HG03378 (cell line): ENCODE measurements around the gene NOXA1.

ENCODE experiments used
- ATAC-seq: cut with Tn5 transposase; IDR thresholded peaks from one replicate; pipeline ENCODE4 v1.9.1; 2021; ENCODE audit warnings: mild to moderate bottlenecking, moderate library complexity; ENCODE audit not compliant: unreplicated experiment

Gene NOXA1

GRCh38 chr9:137423514-137424291 lies 510 bp downstream of the NOXA1 start:
- ATAC-seq = peak; percentile 19

- ATAC-seq = no peak
Measured at GRCh38 chr9:137426018-137426681, 3.0 kb downstream of the NOXA1 start.

- ATAC-seq = no peak
Measured at GRCh38 chr9:137427454-137428310, 4.5 kb downstream of the NOXA1 start.

DNA sequence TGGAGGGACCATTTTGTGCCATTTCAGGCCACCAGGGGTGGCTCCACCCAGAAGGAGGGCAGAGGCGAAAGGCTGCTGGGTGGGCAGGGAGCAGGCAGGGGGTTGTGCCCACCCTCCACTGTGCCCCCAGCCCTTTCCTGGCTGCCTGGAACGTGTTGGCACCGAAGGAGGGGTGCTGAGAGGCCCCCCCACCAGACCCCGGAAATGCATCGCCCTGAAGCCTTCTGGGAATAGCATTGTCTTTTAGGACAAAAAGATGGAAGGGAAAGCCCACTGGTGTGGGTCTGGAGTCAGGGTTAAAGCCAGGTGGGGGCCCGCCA lies 5.1 kb downstream of the NOXA1 start:
- no peak for ATAC-seq

DNA sequence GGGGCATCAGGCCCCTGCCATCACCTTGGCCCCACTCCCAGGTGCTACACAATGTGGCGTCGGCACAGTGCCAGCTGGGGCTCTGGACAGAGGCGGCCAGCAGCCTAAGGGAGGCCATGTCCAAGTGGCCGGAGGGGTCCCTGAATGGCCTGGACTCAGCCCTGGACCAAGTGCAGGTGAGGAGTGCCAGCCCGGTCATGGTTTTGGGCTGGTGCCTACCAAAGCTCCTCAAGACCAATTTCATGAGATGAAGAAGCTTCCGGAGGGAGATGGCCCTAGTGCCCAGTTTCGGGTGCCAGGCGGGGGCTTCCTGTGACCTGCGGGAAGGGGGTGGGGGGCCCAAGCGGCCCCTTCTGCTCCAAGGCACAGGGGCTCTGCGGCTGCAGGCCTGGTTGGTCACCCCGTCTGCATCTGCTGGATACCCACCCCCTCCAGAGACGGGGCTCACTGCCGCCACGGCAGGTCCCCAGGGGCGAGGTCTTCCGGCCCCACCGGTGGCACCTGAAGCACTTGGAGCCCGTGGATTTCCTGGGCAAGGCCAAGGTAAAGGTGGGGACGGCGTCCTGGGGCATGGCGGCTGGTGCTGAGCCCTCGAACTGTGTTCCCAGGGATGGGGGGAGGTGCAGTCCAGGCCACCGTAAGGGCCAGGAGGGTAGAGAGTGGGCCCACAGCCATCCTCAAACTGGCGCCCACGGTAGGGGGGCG lies 5.8 kb downstream of the NOXA1 start:
- ATAC-seq = no peak

DNA sequence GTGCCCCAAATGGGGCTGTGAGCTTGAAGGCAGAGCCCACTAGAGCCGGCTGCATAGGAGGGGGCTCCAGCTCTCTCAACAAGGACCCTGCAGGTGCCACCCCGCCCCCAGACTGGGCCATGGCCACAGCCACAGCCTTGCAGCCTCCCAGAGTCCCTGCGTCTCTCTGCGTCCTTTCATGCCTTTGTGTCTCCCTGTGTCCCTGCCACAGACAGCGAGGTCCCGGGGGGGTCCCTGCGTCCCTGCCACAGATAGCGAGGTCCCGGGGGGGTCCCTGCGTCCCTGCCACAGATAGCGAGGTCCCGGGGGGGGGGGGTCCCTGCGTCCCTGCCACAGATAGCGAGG lies 6.3 kb downstream of the NOXA1 start:
- no peak for ATAC-seq

DNA sequence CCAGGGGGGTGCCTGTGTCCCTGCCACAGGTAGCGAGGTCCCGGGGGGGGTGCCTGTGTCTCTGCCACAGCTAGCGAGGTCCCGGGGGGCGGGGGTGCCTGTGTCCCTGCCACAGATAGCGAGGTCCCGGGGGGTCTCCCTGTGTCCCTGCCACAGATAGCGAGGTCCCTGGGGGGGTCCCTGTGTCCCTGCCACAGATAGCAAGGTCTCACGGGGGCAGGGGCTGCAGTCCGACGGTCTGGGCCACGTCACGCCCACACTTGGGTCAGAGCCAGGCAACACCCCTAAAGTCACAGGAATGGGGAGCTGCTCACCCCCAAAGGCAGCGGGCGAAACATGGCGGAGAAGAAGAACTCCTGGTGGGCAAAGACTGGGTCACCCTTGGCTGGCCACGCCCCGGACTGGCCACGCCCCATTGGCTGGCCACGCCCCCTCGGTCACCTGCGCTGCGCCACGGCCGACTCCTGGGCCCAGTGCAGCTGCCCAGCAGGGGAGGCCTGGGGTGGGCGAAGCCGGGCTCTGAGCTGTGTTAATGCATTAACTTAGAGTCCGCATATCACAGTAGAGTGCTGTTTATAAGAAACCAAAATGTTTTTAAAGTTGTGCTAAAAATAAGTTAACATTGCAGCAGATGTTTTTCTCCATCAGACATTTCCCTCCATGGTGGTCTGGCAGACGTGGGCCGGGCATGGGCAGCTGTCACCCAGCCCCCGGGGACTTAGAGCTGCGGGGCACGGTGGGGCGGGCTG lies 7.0 kb downstream of the NOXA1 start:
- ATAC-seq = no peak

GRCh38 chr9:137430723-137431415 lies 7.7 kb downstream of the NOXA1 start:
- ATAC-seq = no peak

DNA sequence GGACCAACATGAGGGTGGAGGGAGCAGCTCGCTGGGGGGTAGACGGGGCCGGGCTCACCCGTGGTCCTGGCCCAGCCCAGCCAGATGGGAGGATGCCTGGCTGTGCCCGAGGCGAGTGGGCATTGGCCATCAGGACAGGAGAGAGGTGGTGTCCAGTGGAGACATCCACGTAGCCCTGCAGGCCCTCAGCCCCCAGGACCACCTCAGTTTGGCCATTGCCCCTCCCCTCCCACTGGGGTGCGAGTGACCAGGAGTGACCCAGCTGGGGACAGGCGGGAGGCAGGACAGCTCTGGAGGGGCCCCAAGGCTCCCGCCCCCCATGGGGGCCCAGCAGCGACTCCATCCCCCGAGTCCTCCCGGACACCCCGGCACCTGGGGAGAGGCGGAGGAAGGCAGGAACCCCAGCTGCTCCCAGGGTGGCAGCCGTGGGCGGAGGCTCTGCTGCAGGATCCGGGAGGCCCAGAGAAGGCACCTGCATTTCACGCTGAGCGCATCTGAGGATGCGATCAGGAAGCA lies 8.3 kb downstream of the NOXA1 start:
- ATAC-seq = no peak

DNA sequence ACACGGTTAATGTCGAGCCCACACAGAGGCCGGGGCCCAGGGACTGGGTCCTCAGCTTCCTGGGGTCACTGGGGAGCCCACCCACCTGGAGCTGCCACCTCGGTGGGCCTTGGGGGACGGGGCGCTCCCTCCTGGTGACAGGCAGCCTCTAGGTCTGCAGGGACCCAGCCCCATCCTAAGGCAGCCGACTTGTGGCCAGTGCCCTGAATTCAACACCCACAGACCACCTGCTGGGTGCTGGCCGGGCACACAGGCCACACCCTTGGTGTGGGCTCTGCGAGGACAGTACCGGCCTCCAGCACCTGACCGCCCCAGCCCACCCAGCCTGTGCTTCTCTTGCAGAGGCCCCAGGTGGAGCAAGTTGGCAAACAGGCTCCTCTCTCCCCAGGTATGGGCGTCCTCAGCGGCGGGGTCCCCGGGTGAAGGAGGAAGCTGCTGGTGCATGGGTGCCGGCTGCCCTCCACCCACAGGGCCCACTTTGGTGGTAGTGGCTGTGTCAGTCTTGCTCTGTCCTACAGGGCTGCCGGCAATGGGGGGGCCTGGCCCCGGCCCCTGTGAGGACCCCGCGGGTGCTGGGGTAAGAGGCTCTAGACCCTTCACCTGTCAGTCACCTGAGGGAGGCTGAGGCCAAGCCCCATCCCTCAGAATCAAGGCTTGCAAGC lies 9.6 kb downstream of the NOXA1 start:
- ATAC-seq = no peak

- no peak for ATAC-seq
Measured at GRCh38 chr9:137433349-137433915, 10.2 kb downstream of the NOXA1 start.

- no peak for ATAC-seq
Measured at GRCh38 chr9:137433916-137434431, 10.8 kb downstream of the NOXA1 start.

DNA sequence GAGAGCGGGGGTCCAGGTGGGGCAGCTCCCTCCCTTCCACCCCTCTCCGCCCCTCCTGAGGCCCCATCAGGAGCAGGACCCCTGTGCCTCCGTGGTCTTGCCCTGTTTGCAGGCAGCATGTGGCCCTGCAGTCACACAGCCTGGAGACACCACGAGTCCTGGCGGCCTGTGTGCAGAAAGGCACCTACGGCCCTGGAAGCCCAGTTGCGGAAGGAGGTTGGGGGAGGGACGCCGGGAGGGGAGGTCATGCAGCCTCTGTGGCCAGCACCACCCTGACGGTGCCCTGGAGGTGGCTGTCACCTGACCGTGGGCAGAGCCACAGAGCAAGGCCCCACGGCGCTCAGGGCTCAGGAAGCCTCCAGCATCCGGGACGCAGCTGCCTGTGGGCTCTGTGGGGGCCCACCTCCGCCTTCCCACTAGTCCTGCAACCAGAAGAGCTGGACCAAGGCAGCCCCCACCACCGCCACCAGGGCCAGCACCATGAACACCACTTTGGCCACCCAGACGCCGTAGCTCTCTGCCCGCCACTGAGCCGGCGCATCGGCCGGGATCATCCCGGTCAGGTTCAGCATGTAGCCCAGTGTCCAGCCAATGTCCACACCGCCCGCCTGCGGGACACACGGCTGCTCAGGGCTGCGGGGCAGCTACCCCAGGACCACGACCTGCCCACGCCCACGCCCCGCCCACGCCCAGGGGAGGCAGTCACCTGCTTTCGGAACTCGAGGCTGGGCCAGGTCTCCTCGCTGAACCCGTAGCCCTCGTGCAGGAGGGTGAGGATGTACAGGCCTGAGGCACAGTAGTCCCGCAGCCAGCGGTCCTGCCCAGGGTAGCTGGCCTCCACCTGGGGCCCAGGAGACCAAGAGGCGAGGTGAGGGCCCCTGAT lies 11.5 kb downstream of the NOXA1 start:
- no peak for ATAC-seq

DNA sequence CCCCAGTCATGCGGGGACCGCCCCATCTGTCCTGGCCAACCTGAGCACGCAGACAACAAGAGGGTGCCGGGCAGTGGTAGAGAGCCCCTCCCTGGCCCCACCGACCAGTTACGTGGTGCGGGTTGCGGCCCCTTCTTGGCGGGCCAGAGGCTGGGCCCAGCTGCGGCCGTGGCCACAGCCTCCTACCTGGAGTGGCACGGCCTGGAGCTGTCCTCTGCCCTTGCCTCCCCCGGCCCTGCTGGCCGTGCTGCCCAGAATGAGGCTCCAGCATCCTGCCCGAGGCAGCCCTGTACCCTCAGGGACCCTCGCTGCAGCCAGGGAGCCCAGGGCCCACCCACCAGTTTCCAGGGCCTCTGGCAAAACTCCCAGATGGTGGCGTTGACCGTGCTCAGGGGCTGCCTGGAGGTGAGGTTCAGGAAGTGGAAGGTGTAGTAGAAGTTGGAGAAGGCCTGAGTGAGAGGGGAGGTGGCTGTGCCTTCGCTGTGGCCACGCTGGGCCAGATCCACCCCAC lies 12.2 kb downstream of the NOXA1 start:
- ATAC-seq = no peak

DNA sequence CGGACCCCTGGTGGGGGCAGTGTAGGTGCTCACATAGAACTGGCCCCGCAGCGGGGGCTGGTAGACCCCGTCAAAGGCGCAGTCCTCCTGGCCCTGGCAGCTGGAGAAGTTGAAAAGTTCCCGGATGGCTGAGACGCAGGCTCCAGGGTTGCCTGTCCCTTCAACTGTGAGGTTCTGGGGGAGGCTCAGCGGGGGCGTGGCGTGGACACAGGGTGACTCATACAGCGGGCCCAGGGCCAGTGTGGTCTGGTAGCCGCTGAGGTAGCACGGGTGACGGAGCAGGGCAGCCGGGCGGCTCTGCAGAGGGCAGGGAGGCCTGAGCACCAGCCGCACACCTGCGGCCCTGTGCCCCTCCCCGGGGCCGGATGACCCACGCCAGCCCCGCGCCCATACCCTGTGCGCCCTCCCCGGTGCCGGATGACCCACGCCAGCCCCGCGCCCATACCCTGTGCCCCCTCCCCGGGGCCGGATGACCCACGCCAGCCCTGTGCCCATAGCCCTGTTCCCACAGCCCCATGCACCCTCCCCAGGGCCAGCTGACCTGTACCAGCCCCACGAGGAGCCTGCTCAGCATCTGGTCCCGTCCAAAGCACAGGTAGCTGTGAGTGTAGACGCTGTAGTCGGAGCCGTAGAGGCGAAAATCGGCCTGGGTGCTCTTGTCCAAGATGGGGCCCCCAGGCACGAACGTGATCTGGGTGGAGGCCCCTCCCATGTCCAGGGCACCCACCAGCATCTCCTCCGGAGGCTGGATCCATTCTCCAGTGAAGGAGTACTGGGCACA lies 13.0 kb downstream of the NOXA1 start:
- ATAC-seq = no peak

DNA sequence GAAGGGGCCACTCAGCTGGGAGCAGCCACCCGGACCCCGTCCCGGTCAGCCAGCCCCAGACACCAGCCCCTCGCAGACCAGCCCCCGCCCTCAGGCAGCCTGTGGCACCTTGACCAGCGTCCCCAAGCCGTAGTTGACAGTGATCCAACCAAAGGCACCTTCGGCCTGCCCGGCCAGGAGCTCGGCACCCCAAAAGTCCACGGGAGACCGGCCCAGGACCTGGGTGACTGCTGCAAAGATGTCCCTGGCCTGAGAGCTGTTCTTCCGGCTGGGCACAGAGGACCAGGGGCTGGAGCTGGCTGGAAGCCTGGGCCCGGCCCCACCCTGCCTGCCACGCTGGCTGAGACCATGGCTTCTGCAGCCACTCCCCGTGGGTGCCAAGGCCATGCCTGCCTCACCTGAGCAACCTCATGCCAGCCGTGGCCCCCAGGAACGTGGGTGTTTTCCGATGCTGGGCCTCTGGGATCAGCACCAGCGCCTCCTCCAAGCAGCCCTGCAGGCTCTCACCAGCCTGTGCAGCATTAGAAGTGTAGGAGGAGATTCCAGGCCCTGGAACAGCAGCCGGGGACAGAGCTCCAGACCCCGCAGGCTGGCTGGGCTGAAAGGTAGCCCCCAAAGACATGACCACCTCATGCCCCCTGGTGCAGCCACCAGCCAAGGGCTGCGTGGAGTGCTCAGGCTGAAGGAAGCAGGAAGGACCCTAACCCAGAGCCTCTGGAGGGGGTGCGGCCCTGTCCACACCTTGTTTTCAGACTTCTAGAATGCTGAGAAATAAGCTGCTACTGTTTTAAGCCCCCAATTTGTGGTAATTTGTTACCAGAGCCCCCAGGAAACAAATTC lies 13.8 kb downstream of the NOXA1 start:
- no peak for ATAC-seq
